Neuronal stem cell (in vitro differentiated cells): Measurements from ENCODE around the gene RUVBL1.
"Not testable (repeated sequence)": the region's sequence is repeated elsewhere in the genome, so short reads cannot be mapped to it uniquely, and the experiment has no call there.

ENCODE experiments used
- DNase-seq: peaks from one replicate; pipeline ENCODE4 v3.0.0-alpha.2; 2013; ENCODE audit warnings: low spot score
- H2AFZ ChIP-seq: one replicate; pipeline ENCODE4 v1.6.1; 2013; ENCODE audit warnings: mild to moderate bottlenecking, low read length, inconsistent platforms
- H2AK5ac ChIP-seq: 2 replicates; pipeline ENCODE4 v1.6.1; 2013; ENCODE audit warnings: low read depth, mild to moderate bottlenecking, inconsistent platforms, low read length, moderate library complexity, mixed read lengths
- H2BK120ac ChIP-seq: 2 replicates; pipeline ENCODE4 v1.6.1; 2013; ENCODE audit warnings: low read depth, mild to moderate bottlenecking, inconsistent platforms, low read length, moderate library complexity, mixed read lengths
- H2BK12ac ChIP-seq: one replicate; pipeline ENCODE4 v1.6.1; 2013; ENCODE audit warnings: low read length, inconsistent platforms
- H2BK15ac ChIP-seq: 2 replicates; pipeline ENCODE4 v1.6.1; 2013; ENCODE audit warnings: mild to moderate bottlenecking, low read length, inconsistent platforms, mixed read lengths
- H2BK5ac ChIP-seq: one replicate; pipeline ENCODE4 v1.6.1; 2013; ENCODE audit warnings: inconsistent platforms, mild to moderate bottlenecking, low read length, moderate library complexity
- H3K14ac ChIP-seq: one replicate; pipeline ENCODE4 v1.6.1; 2013; ENCODE audit warnings: low read length, inconsistent platforms
- H3K18ac ChIP-seq: 2 replicates; pipeline ENCODE4 v1.6.1; 2013; ENCODE audit warnings: low read length, inconsistent platforms
- H3K23ac ChIP-seq: 2 replicates; pipeline ENCODE4 v1.6.1; 2013; ENCODE audit warnings: low read depth, mild to moderate bottlenecking, mixed read lengths, low read length, inconsistent platforms; ENCODE audit not compliant: poor library complexity
- H3K27ac ChIP-seq: replicated peaks from 3 replicates; pipeline ENCODE4 v1.5.1; 2013; ENCODE audit warnings: low read length, inconsistent platforms
- H3K27me3 ChIP-seq, 3 experiments: 2 replicates each; pipeline ENCODE4 v1.6.1; 2013; ENCODE audit warnings: low read length in 3 of 3, mild to moderate bottlenecking in 2 of 3, inconsistent platforms in 1 of 3, low read depth in 1 of 3, mixed read lengths in 1 of 3, moderate library complexity in 1 of 3; ENCODE audit not compliant: control insufficient read depth in 3 of 3, insufficient read depth in 3 of 3
- H3K36me3 ChIP-seq, 2 donors: replicated peaks in 1 of 2; 2 replicates each; pipeline ENCODE4 v1.6.1; 2013; ENCODE audit warnings: low read length in 2 of 2; ENCODE audit not compliant: control insufficient read depth in 2 of 2, insufficient read depth in 2 of 2
- H3K4ac ChIP-seq: 2 replicates; pipeline ENCODE4 v1.6.1; 2013; ENCODE audit warnings: inconsistent platforms, mild to moderate bottlenecking, low read length, moderate library complexity
- H3K4me1 ChIP-seq, 2 donors: 1 replicate in 1 of 2; 2 replicates in 1 of 2; pipeline ENCODE4 v1.6.1; 2013; ENCODE audit warnings: low read length in 2 of 2, low read depth in 1 of 2; ENCODE audit not compliant: control insufficient read depth in 2 of 2, insufficient read depth in 1 of 2
- H3K4me2 ChIP-seq: one replicate; pipeline ENCODE4 v1.6.1; 2013; ENCODE audit warnings: mild to moderate bottlenecking, low read length, inconsistent platforms; ENCODE audit not compliant: insufficient read depth, poor library complexity, severe bottlenecking
- H3K4me3 ChIP-seq, 2 donors: 2 replicates each; pipeline ENCODE4 v1.5.1; 2013; ENCODE audit warnings: low read length in 2 of 2, mild to moderate bottlenecking in 2 of 2, inconsistent platforms in 1 of 2, moderate library complexity in 1 of 2
- H3K79me1 ChIP-seq: one replicate; pipeline ENCODE4 v1.6.1; 2013; ENCODE audit warnings: low read depth, mild to moderate bottlenecking, inconsistent platforms, low read length, moderate library complexity
- H3K9ac ChIP-seq: one replicate; pipeline ENCODE4 v1.6.1; 2013; ENCODE audit warnings: mild to moderate bottlenecking, low read depth, low read length, inconsistent platforms; ENCODE audit not compliant: poor library complexity
- H3K9me3 ChIP-seq, 2 donors: replicated peaks in 1 of 2; 2 replicates each; pipeline versions ENCODE3 to v1.6.1; 2013; ENCODE audit warnings: low read length in 2 of 2, mild to moderate bottlenecking in 2 of 2, inconsistent platforms in 1 of 2, low read depth in 1 of 2, mixed read lengths in 1 of 2, moderate library complexity in 1 of 2; ENCODE audit not compliant: control insufficient read depth in 2 of 2, insufficient read depth in 1 of 2
- H4K8ac ChIP-seq: one replicate; pipeline ENCODE4 v1.6.1; 2013; ENCODE audit warnings: low read depth, mild to moderate bottlenecking, inconsistent platforms, low read length, moderate library complexity
- H4K91ac ChIP-seq: one replicate; pipeline ENCODE4 v1.6.1; 2013; ENCODE audit warnings: low read length, low read depth, mild to moderate bottlenecking, inconsistent platforms; ENCODE audit not compliant: poor library complexity
- WGBS, 2 donors: extraction: QIAGEN DNeasy Blood & Tissue Kit; methylation state at CpG; one replicate each; pipeline ENCODE4 v1.1.7; 2013; ENCODE audit warnings: missing lambda C conversion rate in 2 of 2, mixed read lengths in 1 of 2; ENCODE audit not compliant: insufficient read length in 2 of 2, insufficient replicate concordance in 1 of 2; ENCODE audit errors: extremely low coverage in 2 of 2; 5-methylcytosine and 5-hydroxymethylcytosine counted together

The RUVBL1 gene

DNA sequence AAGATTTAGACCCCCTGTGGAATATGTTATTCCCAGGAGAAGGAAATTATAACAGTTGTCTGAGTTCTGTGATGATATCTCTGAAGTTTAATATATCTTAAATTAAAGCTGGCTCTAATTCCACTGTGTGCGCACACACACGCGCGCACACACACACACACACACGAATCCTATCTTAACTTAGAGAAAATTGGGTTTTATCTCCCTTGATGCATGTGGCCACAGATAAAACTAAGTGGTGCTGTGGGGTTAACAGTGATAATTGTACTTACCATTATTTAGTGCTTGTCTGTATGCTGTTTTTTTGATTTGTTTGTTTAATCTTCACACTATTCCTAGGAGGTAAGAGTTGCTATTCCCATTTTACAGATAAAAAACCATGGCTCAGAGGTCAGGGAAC, 37.0 kb upstream of the RUVBL1 start:
- Histone ChIP-seq H3K9ac (no peak overlapping the region), H3K36me3 (peaks cover 0 to 43% of the 10 kb centered on the region in 2 donors), H3K23ac (no peak overlapping the region), H3K9me3 (peaks cover 0 to 15% of the 10 kb centered on the region in 2 donors), H3K4ac (no peak overlapping the region), H2BK5ac (no peak overlapping the region), H3K4me1 (peaks cover 0 to 7% of the 10 kb centered on the region in 2 donors), H3K27ac (no peak overlapping the region), H4K91ac (no peak overlapping the region), H3K14ac (no peak overlapping the region), H2BK12ac (no peak overlapping the region), H3K4me2 (no peak overlapping the region), H2AFZ (no peak overlapping the region), H3K4me3 (no peak overlapping the region), H3K18ac (no peak overlapping the region), H3K27me3 (no peaks in the 10 kb centered on the region), H3K79me1 (no peaks in the 10 kb centered on the region), H2BK120ac (no peak overlapping the region), H2BK15ac (no peak overlapping the region), H2AK5ac (no peak overlapping the region), H4K8ac (no peak overlapping the region)
- WGBS, 2 donors: no CpG with 5 or more reads among the region's 5 CpGs
- DNase-seq: no peak

DNA sequence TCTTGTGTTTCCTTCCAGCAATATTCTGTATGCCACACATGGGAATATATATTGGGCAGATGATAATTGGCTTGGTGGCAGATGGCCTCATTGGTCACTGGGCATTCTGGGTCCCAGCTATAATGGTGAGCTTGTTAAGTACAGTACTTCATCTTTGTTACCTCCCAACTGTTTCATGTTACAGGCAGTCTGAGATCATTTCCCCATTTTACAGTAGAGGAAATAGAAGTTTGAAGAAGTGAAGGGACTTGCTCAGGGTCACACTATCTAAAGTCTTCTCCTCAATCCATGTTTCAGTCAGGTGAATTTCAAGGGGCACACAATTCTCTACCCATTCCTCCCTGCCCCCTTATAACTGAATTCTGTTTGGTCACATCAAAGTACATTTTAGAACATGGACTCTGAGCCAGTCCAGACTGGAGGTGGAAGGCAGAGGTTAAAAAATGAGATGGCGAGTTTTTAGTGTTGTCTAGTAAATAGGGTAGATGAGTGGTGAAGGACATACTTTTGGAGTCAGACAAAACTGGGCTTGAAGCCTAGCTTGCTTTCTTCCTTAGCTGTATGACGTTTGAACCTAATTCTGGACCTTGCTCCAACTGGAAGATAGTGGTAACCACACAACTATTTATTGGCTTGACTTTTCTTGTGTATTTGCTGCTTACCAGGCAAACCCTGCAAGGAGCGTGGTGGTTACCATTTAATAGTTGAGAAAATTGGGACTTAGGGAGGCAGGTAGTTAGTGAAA, 32.2 kb upstream of the RUVBL1 start:
- Histone ChIP-seq H3K36me3 (peaks cover 0 to 41% of the 10 kb centered on the region in 2 donors), H3K18ac (no peak overlapping the region), H3K9me3 (peaks cover 0 to 15% of the 10 kb centered on the region in 2 donors), H3K27ac (no peak overlapping the region), H3K14ac (no peak overlapping the region), H3K4me2 (no peak overlapping the region), H3K9ac (no peak overlapping the region), H3K4me1 (no peaks in the 10 kb centered on the region), H4K8ac (no peak overlapping the region), H3K23ac (no peak overlapping the region), H2AFZ (no peak overlapping the region), H3K4me3 (no peak overlapping the region), H2BK15ac (no peak overlapping the region), H2BK120ac (no peak overlapping the region), H2BK5ac (no peak overlapping the region), H3K27me3 (peaks cover 0 to 10% (median 0%) of the 10 kb centered on the region in 3 experiments), H3K4ac (no peak overlapping the region), H2BK12ac (no peak overlapping the region), H2AK5ac (no peak overlapping the region), H4K91ac (no peak overlapping the region), H3K79me1 (peaks cover 2% of the 10 kb centered on the region)
- no peak for DNase-seq
- 100% methylated on average over 1 of the region's 3 CpGs; no CpG with 5 or more reads in 1 of the 2 donors for WGBS, 2 donors

DNA sequence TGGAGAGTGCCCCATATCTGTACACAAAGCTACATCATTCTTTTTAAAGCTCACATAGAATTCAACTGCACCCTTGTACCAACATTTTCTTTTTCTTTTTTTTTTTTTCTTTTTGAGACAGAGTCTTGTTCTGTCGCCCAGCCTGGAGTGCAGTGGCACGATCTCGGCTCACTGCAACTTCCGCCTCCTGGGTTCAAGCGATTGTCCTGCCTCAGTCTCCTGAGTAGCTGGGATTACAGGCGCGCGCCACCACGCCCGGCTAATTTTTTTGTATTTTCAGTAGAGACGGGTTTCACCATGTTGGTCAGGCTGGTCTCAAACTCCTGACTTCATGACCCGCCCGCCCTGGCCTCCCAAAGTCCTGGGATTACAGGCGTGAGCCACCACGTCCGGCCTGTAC, 30.7 kb upstream of the RUVBL1 start:
- H3K27me3 ChIP-seq, H4K91ac ChIP-seq, H2AFZ ChIP-seq, H2BK12ac ChIP-seq, H2AK5ac ChIP-seq, H3K4ac ChIP-seq, H2BK15ac ChIP-seq, H3K4me2 ChIP-seq, H3K18ac ChIP-seq, H4K8ac ChIP-seq, H2BK5ac ChIP-seq, H2BK120ac ChIP-seq, H3K4me1 ChIP-seq, H3K14ac ChIP-seq, H3K27ac ChIP-seq, H3K9ac ChIP-seq, H3K79me1 ChIP-seq, DNase-seq, H3K23ac ChIP-seq: not testable (repeated sequence)
- peak overlapping the region in 1 of 2 donors; percentile 79 for H3K4me3 ChIP-seq
- WGBS, 2 donors: no CpG with 5 or more reads among the region's 16 CpGs
- H3K36me3 ChIP-seq: peaks cover 0 to 39% of the 10 kb centered on the region in 2 donors
- peaks cover 0 to 15% of the 10 kb centered on the region in 2 donors for H3K9me3 ChIP-seq

DNA sequence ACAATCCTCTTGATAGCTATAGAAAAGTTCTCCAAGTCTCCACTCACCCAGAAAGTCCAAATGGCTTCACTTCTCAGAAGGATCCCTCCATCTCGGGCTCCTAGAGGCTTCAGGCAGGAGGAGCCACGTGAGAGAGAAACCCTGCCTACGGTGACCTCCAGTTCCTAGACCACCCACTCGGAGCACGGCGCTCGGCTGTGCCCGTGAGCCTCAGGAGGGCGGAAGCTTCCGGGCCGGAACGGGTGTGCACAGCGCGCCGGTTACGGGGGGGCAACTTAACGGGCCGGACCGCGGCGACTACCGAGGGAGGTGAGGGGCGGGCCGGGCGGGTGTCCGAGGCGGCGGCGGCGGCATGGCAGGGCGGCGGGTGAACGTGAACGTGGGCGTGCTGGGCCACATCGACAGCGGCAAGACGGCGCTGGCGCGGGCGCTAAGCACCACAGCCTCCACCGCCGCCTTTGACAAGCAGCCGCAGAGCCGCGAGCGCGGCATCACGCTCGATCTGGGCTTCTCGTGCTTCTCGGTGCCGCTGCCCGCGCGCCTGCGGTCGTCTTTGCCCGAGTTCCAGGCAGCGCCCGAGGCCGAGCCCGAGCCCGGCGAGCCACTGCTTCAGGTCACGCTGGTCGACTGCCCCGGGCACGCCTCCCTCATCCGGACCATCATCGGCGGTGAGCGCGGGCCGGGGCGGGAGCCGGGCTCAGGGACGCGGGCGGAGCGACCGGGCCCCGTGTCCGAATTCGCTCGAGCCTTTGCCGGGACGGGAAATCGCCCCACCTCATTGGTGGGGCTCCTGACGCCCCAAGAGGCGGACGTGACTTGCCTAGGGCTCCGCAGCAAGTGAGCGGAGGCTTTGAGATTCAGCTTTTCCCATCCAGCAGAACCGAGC, 29.8 kb upstream of the RUVBL1 start, which contains the start of gene EEFSEC:
EEFSEC (plus strand) TSS at position 326 of the 886 bp plus-strand sequence; CDS start at position 353, 27 bp downstream.
- peaks cover 0 to 30% of the 10 kb centered on the region in 2 donors for H3K36me3 ChIP-seq
- no peaks in the 10 kb centered on the region for H3K4me1 ChIP-seq
- H3K9me3 ChIP-seq: peaks cover 0 to 12% of the 10 kb centered on the region in 2 donors
- H4K8ac ChIP-seq: no peak within 1 kb of the TSS
- peak; percentile 72 for DNase-seq
- H3K27ac ChIP-seq: no peak within 1 kb of the TSS
- H3K18ac ChIP-seq: peak within 1 kb of the TSS; percentile 77
- no peak within 1 kb of the TSS for H4K91ac ChIP-seq
- H2BK5ac ChIP-seq: no peak within 1 kb of the TSS
- no peak within 1 kb of the TSS for H2BK12ac ChIP-seq
- H2AFZ ChIP-seq: peak within 1 kb of the TSS; percentile 91
- peak within 1 kb of the TSS; percentile 67 for H3K23ac ChIP-seq
- H2BK15ac ChIP-seq: no peak within 1 kb of the TSS
- no peak within 1 kb of the TSS for H2BK120ac ChIP-seq
- peak within 1 kb of the TSS; percentile 79 to 93 for H3K4me3 ChIP-seq
- peak within 1 kb of the TSS; percentile 95 for H3K9ac ChIP-seq
- H3K4me2 ChIP-seq: peak within 1 kb of the TSS; percentile 66
- peaks cover 0 to 10% (median 0%) of the 10 kb centered on the region in 3 experiments for H3K27me3 ChIP-seq
- H3K79me1 ChIP-seq: peaks cover 2% of the 10 kb centered on the region
- WGBS, 2 donors: no CpG with 5 or more reads among the region's 96 CpGs
- no peak within 1 kb of the TSS for H3K4ac ChIP-seq
- no peak within 1 kb of the TSS for H3K14ac ChIP-seq
- no peak within 1 kb of the TSS for H2AK5ac ChIP-seq
